Loucy (cell line): Measurements from ENCODE around the gene RRH.

Source experiments
- EZH2phosphoT487 ChIP-seq: fragments of 200-600 bp; IDR thresholded peaks from 2 replicates; pipeline ENCODE4 v1.6.1; 2018; ENCODE audit warnings: antibody characterized with exemption, mild to moderate bottlenecking, moderate library complexity, borderline replicate concordance
- TF ChIP-seq, protein P1 (sequence below): fragments of 200-600 bp; sonication (generic); conservative IDR thresholded peaks from 2 replicates; pipeline ENCODE4 v1.5.1; 2014; ENCODE audit warnings: mild to moderate bottlenecking, antibody characterized with exemption, low read length

GRCh38 chr4:109848501-109848900 lies 20.7 kb downstream of the RRH start:
- TF ChIP-seq, protein P1, sequence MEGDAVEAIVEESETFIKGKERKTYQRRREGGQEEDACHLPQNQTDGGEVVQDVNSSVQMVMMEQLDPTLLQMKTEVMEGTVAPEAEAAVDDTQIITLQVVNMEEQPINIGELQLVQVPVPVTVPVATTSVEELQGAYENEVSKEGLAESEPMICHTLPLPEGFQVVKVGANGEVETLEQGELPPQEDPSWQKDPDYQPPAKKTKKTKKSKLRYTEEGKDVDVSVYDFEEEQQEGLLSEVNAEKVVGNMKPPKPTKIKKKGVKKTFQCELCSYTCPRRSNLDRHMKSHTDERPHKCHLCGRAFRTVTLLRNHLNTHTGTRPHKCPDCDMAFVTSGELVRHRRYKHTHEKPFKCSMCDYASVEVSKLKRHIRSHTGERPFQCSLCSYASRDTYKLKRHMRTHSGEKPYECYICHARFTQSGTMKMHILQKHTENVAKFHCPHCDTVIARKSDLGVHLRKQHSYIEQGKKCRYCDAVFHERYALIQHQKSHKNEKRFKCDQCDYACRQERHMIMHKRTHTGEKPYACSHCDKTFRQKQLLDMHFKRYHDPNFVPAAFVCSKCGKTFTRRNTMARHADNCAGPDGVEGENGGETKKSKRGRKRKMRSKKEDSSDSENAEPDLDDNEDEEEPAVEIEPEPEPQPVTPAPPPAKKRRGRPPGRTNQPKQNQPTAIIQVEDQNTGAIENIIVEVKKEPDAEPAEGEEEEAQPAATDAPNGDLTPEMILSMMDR: no peak
- TF ChIP-seq EZH2phosphoT487: no peak
